ENCODE measurements around the gene NUMA1.
A peak's percentile ranks its signal among the peaks of the same experiment; 100 is the strongest.

Gene NUMA1

GRCh38 chr11:72014761-72015320 lies 65.5 kb downstream of the NUMA1 start:
- no peak for DNase-seq

GRCh38 chr11:72013765-72014711 lies 66.3 kb downstream of the NUMA1 start:
- DNase-seq = peak; percentile 18

GRCh38 chr11:72012897-72013721 lies 67.2 kb downstream of the NUMA1 start:
- peak; percentile 77 for DNase-seq

- DNase-seq = no peak
Measured at GRCh38 chr11:72012091-72012630, 68.2 kb downstream of the NUMA1 start.

GRCh38 chr11:72010529-72011233 lies 69.7 kb downstream of the NUMA1 start:
- no peak for DNase-seq

- no peak for DNase-seq
Measured at GRCh38 chr11:72009156-72009555, 71.2 kb downstream of the NUMA1 start.

GRCh38 chr11:72008728-72009127 lies 71.6 kb downstream of the NUMA1 start:
- DNase-seq = no peak

GRCh38 chr11:72007587-72007986 lies 72.8 kb downstream of the NUMA1 start:
- DNase-seq = no peak

GRCh38 chr11:72007089-72007476 lies 73.3 kb downstream of the NUMA1 start:
- no peak for DNase-seq

GRCh38 chr11:72006309-72007088 lies 73.8 kb downstream of the NUMA1 start:
- DNase-seq = no peak

- no peak for DNase-seq
Measured at GRCh38 chr11:72005347-72006260, 74.7 kb downstream of the NUMA1 start.

- DNase-seq = no peak
Measured at GRCh38 chr11:72004515-72005346, 75.6 kb downstream of the NUMA1 start.

- DNase-seq = no peak
Measured at GRCh38 chr11:72003776-72004171, 76.6 kb downstream of the NUMA1 start.

GRCh38 chr11:72002841-72003775 lies 77.2 kb downstream of the NUMA1 start:
- no peak for DNase-seq

GRCh38 chr11:72001834-72002591 lies 78.3 kb downstream of the NUMA1 start:
- DNase-seq = peak; percentile 30

- no peak for DNase-seq
Measured at GRCh38 chr11:72001285-72001684, 79.1 kb downstream of the NUMA1 start.

- DNase-seq = no peak
Measured at GRCh38 chr11:72000202-72000867, 80.0 kb downstream of the NUMA1 start.
